WI38 (cell line): ENCODE measurements around the gene DNM3.
"Not testable (repeated sequence)": the region's sequence is repeated elsewhere in the genome, so short reads cannot be mapped to it uniquely, and the experiment has no call there.

Source experiments
- H3K4me3 ChIP-seq: 2 replicates; pipeline ENCODE4 v1.5.1; 2011; ENCODE audit warnings: low read depth, mild to moderate bottlenecking, control low read depth, low read length
- CTCF ChIP-seq: IDR thresholded peaks from 2 replicates; pipeline ENCODE4 v1.5.1; 2012; ENCODE audit warnings: low read depth, mild to moderate bottlenecking, control low read depth, low read length

Gene DNM3

GRCh38 chr1:171799166-171799565 is 42.1 kb upstream of the DNM3 start:
- no peak for TF ChIP-seq CTCF
- no peak overlapping the region for H3K4me3 ChIP-seq

GRCh38 chr1:171799698-171800097 is 41.6 kb upstream of the DNM3 start:
- H3K4me3 ChIP-seq = not testable (repeated sequence)

GRCh38 chr1:171800342-171800741 is 41.0 kb upstream of the DNM3 start:
- H3K4me3 ChIP-seq = no peak overlapping the region
- TF ChIP-seq CTCF = no peak

- no peak for TF ChIP-seq CTCF
- H3K4me3 ChIP-seq = no peak overlapping the region
These were observed 40.4 kb upstream of the DNM3 start for GRCh38 chr1:171800851-171801250.

GRCh38 chr1:171801487-171801891 is 39.8 kb upstream of the DNM3 start:
- H3K4me3 ChIP-seq = no peak overlapping the region
- TF ChIP-seq CTCF = peak; percentile 79

- H3K4me3 ChIP-seq = no peak overlapping the region
- TF ChIP-seq CTCF = no peak
These were observed 39.1 kb upstream of the DNM3 start for GRCh38 chr1:171802207-171802606.

- H3K4me3 ChIP-seq = no peak overlapping the region
- TF ChIP-seq CTCF = no peak
These were observed 38.3 kb upstream of the DNM3 start for GRCh38 chr1:171803045-171803444.

- no peak for TF ChIP-seq CTCF
- no peak overlapping the region for H3K4me3 ChIP-seq
These were observed 37.8 kb upstream of the DNM3 start for GRCh38 chr1:171803461-171804022.
